Loucy (cell line): ENCODE results near the gene IQCN.

Experiments
- EZH2phosphoT487 ChIP-seq: fragments of 200-600 bp; IDR thresholded peaks from 2 replicates; pipeline ENCODE4 v1.6.1; 2018; ENCODE audit warnings: antibody characterized with exemption, mild to moderate bottlenecking, moderate library complexity, borderline replicate concordance
- TF ChIP-seq, protein P1 (sequence below): fragments of 200-600 bp; sonication (generic); conservative IDR thresholded peaks from 2 replicates; pipeline ENCODE4 v1.5.1; 2014; ENCODE audit warnings: mild to moderate bottlenecking, antibody characterized with exemption, low read length

- TF ChIP-seq, protein P1, sequence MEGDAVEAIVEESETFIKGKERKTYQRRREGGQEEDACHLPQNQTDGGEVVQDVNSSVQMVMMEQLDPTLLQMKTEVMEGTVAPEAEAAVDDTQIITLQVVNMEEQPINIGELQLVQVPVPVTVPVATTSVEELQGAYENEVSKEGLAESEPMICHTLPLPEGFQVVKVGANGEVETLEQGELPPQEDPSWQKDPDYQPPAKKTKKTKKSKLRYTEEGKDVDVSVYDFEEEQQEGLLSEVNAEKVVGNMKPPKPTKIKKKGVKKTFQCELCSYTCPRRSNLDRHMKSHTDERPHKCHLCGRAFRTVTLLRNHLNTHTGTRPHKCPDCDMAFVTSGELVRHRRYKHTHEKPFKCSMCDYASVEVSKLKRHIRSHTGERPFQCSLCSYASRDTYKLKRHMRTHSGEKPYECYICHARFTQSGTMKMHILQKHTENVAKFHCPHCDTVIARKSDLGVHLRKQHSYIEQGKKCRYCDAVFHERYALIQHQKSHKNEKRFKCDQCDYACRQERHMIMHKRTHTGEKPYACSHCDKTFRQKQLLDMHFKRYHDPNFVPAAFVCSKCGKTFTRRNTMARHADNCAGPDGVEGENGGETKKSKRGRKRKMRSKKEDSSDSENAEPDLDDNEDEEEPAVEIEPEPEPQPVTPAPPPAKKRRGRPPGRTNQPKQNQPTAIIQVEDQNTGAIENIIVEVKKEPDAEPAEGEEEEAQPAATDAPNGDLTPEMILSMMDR, result no peak
- no peak for TF ChIP-seq EZH2phosphoT487
Measured at GRCh38 chr19:18262144-18262543, 12.1 kb downstream of the IQCN start.
